ENCODE data around the gene RPTOR.

The RPTOR gene

DNA sequence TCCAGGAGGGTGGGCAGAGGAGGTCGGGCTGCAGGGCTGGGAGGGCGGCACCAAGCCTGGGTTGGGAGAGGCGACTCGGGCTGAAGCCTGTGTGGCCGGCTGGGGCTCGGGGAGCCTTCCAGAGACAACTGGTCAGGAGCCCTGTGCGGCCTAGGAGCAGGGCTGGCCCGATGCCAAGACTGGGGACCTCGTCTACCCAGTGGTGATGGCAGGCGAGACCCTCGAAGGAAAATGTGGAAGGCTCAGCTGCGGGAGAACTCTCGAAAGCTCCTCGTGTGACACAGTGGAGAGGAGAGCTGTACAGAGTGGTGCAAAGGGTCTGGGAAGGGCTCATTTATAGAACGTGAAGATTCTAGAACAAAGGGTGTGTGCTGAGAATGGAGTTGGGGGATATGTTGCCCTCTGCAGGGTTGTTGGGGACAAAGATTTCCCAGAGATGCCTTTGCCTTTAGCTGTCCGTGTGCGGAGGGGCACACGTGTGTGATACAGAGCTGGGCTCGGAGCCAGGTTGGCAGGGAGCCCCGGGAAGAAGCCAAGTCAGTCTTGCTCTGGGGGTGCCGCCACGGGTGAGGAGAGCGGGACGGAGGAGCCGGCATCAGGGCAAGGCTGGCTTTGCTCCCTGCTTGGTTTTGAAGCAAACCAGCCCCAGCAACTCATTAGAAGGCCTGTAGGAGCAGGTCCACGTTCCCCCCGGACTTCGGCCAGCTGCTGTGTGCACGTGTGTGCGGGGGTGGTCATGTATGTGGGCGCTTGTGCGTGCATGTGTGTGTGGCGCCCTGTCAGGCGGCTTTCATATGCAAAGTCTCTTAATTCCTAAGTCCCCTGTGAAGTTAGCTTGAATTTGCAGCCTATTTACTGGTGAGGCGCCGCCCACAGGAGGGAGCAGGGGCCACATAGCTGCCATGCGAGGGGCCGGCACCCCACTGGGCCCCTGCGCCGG is 314.6 kb downstream of the RPTOR start:
- H3K4me1 ChIP-seq (ENCODE audit: control insufficient read depth, insufficient read depth, low read length), result peaks cover 5% of the 10 kb centered on the region
- H3K36me3 ChIP-seq (ENCODE audit: control insufficient read depth, insufficient read depth, low read length), result no peaks in the 10 kb centered on the region
- no peak overlapping the region for H3K9ac ChIP-seq (ENCODE audit: low read length)

DNA sequence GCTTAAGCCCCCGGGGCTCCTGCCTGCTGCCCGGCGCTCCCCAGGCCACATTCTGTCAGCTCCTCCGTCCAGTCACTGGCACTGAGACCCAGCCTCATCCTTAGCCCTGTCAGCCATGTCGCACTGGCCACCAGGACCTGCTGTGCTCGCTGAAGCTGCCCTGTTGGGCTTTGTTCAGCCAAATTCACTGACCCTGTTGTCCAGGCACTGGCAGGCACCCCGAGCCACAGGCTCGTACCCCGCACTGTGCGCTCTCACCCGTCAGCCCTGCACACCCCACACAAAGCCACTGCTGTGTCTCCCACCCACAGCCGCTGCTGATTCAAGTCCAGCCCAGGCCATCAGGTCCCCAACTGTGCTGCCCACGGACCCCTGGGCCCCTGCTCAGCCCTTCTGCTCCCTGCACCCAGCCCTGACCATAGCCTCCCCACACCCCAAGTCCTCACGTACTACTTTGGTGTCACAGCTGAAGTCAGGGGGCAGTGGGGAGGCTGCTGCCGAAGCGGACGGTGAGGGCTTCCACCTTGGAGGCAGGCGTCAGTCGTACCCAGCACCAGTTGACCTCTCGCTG is 315.5 kb downstream of the RPTOR start:
- peaks cover 5% of the 10 kb centered on the region for H3K4me1 ChIP-seq (ENCODE audit: control insufficient read depth, insufficient read depth, low read length)
- H3K36me3 ChIP-seq (ENCODE audit: control insufficient read depth, insufficient read depth, low read length), result no peaks in the 10 kb centered on the region
- H3K27me3 ChIP-seq (ENCODE audit: control insufficient read depth, insufficient read depth, low read length), result no peaks in the 10 kb centered on the region
- no peak overlapping the region for H3K4me3 ChIP-seq (ENCODE audit: low read length)
- no peak overlapping the region for H3K9ac ChIP-seq (ENCODE audit: low read length)
- H3K9me3 ChIP-seq (ENCODE audit: control insufficient read depth, low read length), result no peaks in the 10 kb centered on the region

More for the DNA sequence above, 314.6 kb downstream of the RPTOR start:
- Histone ChIP-seq H3K9me3 (ENCODE audit: control insufficient read depth, low read length) (no peaks in the 10 kb centered on the region), H3K4me3 (ENCODE audit: low read length) (no peak overlapping the region), H3K27me3 (ENCODE audit: control insufficient read depth, insufficient read depth, low read length) (no peaks in the 10 kb centered on the region)

DNA sequence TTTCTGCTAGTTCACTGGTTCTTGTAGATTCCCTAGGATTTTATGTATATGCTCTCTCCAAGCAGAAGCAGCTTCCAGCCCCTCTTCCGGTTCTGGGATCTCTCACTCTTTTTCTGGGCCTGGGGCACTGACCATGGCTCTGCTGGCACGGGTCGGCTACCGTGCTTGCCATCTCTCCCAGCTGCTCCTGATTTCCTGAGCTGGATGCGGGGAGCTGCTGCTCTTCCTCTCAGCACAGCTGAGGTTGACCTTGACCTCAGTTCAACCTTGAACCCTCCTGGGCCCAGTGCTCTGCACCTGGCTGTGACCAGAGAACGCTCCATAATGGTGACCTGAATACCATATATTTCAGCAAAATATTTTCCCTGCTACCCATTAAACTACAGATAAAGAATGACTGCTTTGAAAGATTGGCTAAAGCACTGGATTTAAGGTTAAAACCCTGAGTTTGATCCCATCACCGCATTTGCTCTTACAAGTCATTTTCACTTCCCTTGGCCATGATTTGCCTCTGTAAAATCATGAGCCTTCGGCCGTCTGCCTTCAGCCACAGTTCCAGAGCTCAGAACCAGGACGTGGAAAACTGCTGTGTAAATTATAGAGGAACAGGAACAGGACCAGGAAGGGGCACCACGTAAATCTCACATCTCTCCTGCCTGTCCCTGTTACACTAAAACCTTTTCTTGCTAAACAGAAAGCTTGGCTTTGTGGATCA is 316.2 kb downstream of the RPTOR start:
- Histone ChIP-seq H3K9ac (ENCODE audit: low read length) (no peak overlapping the region), H3K27me3 (ENCODE audit: control insufficient read depth, insufficient read depth, low read length) (no peaks in the 10 kb centered on the region), H3K4me3 (ENCODE audit: low read length) (no peak overlapping the region), H3K9me3 (ENCODE audit: control insufficient read depth, low read length) (no peaks in the 10 kb centered on the region), H3K36me3 (ENCODE audit: control insufficient read depth, insufficient read depth, low read length) (no peaks in the 10 kb centered on the region), H3K4me1 (ENCODE audit: control insufficient read depth, insufficient read depth, low read length) (peaks cover 5% of the 10 kb centered on the region)

DNA sequence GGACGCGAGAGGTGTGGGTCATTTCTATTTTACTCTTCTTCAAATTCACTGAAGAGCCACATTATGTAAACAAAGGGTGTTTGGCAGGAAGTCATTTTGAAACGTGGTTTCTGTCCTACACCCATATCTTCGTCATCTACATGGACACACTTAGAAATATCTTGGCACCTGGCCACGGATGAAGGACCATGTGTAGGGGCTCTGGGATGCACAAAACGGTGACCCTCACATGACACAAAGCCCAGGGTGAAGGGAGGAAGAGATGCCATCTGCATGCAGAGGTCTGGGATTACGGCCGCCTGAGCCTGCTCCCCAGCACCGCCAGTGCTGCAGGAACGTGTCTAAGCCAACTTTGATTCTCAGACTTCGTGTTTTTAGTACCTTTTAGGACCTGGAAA is 316.8 kb downstream of the RPTOR start:
- Histone ChIP-seq H3K9me3 (ENCODE audit: control insufficient read depth, low read length) (no peaks in the 10 kb centered on the region), H3K27me3 (ENCODE audit: control insufficient read depth, insufficient read depth, low read length) (no peaks in the 10 kb centered on the region), H3K4me3 (ENCODE audit: low read length) (no peak overlapping the region), H3K36me3 (ENCODE audit: control insufficient read depth, insufficient read depth, low read length) (no peaks in the 10 kb centered on the region), H3K9ac (ENCODE audit: low read length) (no peak overlapping the region), H3K4me1 (ENCODE audit: control insufficient read depth, insufficient read depth, low read length) (peaks cover 5% of the 10 kb centered on the region)

DNA sequence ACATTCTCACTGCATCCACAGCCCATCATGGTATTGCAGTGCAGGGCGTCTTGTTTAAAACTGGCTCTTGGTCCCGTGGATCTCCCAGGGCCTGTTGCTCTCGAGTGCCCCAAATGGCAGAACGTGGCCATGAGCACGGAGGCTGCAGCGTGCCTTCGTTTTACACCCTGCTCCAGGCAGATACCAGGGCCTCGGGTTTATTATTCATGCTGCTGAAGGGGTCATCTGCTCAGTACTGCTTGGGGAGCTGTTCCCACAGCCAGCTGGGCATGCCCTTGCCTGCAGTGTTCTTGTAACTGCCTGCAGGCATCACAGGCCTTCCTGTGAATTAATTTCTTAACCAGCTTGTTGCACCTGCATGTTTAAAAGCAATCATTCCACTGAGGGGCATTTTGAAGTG is 317.3 kb downstream of the RPTOR start:
- no peak overlapping the region for H3K9ac ChIP-seq (ENCODE audit: low read length)
- no peak overlapping the region for H3K4me3 ChIP-seq (ENCODE audit: low read length)
- H3K4me1 ChIP-seq (ENCODE audit: control insufficient read depth, insufficient read depth, low read length), result peaks cover 5% of the 10 kb centered on the region
- no peaks in the 10 kb centered on the region for H3K27me3 ChIP-seq (ENCODE audit: control insufficient read depth, insufficient read depth, low read length)
- H3K9me3 ChIP-seq (ENCODE audit: control insufficient read depth, low read length), result no peaks in the 10 kb centered on the region
- H3K36me3 ChIP-seq (ENCODE audit: control insufficient read depth, insufficient read depth, low read length), result no peaks in the 10 kb centered on the region

DNA sequence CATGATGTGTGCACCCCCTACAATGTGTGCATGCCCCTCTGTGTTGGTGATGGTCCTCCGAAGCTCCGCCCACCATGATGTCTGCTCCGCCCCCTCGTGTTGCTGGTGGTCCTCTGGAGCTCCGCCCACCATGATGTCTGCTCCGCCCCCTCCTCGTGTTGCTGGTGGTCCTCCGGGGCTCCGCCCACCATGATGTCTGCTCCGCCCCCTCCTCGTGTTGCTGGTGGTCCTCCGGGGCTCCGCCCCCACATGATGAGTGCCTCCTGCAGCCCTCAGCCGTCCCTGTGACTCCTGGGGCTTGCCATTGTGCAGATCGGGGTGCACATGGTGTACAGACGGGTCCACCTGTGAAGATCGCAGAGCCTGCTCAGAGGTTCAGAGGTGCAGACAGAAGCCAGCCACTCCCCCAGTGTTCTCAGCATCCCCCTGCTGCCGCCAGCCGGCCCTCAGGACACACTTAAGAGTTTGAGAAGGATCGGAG is 317.9 kb downstream of the RPTOR start:
- Histone ChIP-seq H3K27me3 (ENCODE audit: control insufficient read depth, insufficient read depth, low read length) (no peaks in the 10 kb centered on the region), H3K36me3 (ENCODE audit: control insufficient read depth, insufficient read depth, low read length) (no peaks in the 10 kb centered on the region), H3K4me3 (ENCODE audit: low read length) (no peak overlapping the region), H3K9me3 (ENCODE audit: control insufficient read depth, low read length) (no peaks in the 10 kb centered on the region), H3K4me1 (ENCODE audit: control insufficient read depth, insufficient read depth, low read length) (peaks cover 5% of the 10 kb centered on the region), H3K9ac (ENCODE audit: low read length) (no peak overlapping the region)

DNA sequence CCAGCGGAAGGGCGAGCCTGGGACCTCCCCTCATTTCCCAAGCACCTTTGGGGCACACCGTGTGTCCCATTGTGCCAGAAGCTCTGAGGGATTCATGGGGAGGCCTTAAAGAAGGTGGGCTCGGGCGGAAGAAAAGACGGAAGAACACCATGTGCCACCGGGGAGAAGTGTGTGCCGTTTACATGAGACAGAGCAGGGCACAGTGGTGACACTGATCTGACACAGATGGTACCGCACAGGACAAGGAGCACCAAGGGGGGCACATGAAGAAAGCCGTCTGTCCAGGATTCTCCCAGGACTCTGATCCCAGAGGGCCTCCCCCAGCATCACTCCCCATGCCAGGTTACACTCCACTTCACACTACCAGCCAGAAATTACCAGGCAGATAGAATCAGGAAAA is 318.3 kb downstream of the RPTOR start:
- H3K36me3 ChIP-seq (ENCODE audit: control insufficient read depth, insufficient read depth, low read length), result no peaks in the 10 kb centered on the region
- H3K4me1 ChIP-seq (ENCODE audit: control insufficient read depth, insufficient read depth, low read length), result peaks cover 5% of the 10 kb centered on the region
- H3K9ac ChIP-seq (ENCODE audit: low read length), result no peak overlapping the region
- H3K27me3 ChIP-seq (ENCODE audit: control insufficient read depth, insufficient read depth, low read length), result no peaks in the 10 kb centered on the region
- no peak overlapping the region for H3K4me3 ChIP-seq (ENCODE audit: low read length)
- H3K9me3 ChIP-seq (ENCODE audit: control insufficient read depth, low read length), result no peaks in the 10 kb centered on the region

DNA sequence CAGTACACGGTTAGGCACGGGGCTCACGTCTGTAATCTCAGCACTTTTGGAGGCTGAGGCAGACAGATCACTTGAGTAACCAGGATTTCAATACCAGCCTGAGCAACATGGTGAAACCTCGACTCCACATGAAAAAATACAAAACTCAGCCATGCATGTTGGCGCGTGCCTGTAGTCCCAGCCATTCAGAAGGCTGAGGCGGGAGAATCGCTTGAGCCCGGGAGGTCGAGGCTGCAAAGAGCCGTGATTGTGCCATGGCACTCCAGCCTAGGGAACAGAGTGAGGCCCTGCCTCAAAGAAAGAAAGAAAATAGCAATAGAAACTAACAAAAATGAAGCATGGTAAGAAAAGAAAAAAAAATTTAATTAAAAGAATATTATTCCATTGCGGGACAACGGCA is 319.0 kb downstream of the RPTOR start:
- Histone ChIP-seq H3K9ac (ENCODE audit: low read length) (no peak overlapping the region), H3K9me3 (ENCODE audit: control insufficient read depth, low read length) (no peaks in the 10 kb centered on the region), H3K4me3 (ENCODE audit: low read length) (no peak overlapping the region), H3K36me3 (ENCODE audit: control insufficient read depth, insufficient read depth, low read length) (no peaks in the 10 kb centered on the region), H3K27me3 (ENCODE audit: control insufficient read depth, insufficient read depth, low read length) (no peaks in the 10 kb centered on the region), H3K4me1 (ENCODE audit: control insufficient read depth, insufficient read depth, low read length) (peaks cover 4% of the 10 kb centered on the region)

DNA sequence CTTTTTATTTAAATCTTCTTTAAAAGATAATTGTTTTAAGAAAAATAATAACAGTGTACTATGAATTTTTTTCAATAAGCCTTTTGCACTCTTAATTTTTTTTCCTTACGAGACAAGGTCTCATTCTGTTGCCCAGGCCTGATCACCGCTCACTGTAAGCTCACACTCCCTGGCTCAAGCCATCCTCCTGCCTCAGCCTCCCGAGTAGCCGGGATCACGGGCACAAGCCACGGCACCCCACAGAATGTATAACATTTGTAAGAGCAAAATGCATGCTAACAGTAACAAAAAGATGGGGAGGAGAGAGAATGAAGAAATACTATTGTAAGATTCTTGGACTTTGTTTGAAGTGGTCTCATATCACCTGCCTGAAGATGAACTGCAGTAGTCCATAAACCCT is 320.1 kb downstream of the RPTOR start:
- H3K9ac ChIP-seq (ENCODE audit: low read length), result no peak overlapping the region
- no peaks in the 10 kb centered on the region for H3K36me3 ChIP-seq (ENCODE audit: control insufficient read depth, insufficient read depth, low read length)
- no peak overlapping the region for H3K4me3 ChIP-seq (ENCODE audit: low read length)
- no peaks in the 10 kb centered on the region for H3K4me1 ChIP-seq (ENCODE audit: control insufficient read depth, insufficient read depth, low read length)
- H3K9me3 ChIP-seq (ENCODE audit: control insufficient read depth, low read length), result no peaks in the 10 kb centered on the region
- H3K27me3 ChIP-seq (ENCODE audit: control insufficient read depth, insufficient read depth, low read length), result no peaks in the 10 kb centered on the region

DNA sequence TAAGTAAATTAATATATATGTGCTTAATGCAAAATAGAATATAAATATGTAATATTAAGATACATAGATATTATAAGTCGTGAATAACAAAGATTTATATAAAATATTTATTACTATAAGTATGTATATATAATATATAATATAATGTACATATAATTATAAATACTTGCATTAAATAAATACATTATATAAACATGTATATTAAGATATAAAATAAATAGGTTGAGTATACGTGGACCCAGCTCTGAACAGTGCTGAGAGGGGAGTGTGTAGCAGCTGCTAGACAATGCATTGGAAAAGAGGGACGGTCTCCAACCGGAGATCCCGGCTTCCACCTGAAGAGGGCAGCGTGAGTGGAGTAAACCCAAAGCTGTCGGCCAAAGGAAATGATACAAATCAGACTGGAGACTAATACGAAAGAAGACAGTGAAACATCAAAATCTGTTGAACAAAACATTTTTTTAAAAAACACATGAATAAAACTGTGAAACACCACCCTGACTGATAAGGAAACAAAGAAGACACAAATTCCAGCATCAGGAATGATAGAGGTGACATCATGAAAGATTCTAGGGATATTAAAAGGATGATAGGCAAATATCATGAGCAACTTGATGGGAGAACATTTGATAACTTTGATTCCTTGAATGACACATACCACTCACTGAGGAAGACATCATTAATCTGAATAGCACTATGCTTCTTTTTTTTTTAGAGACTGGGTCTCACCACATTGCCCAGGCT is 321.6 kb downstream of the RPTOR start:
- Histone ChIP-seq H3K36me3 (ENCODE audit: control insufficient read depth, insufficient read depth, low read length) (no peaks in the 10 kb centered on the region), H3K9ac (ENCODE audit: low read length) (no peak overlapping the region), H3K9me3 (ENCODE audit: control insufficient read depth, low read length) (no peaks in the 10 kb centered on the region)

DNA sequence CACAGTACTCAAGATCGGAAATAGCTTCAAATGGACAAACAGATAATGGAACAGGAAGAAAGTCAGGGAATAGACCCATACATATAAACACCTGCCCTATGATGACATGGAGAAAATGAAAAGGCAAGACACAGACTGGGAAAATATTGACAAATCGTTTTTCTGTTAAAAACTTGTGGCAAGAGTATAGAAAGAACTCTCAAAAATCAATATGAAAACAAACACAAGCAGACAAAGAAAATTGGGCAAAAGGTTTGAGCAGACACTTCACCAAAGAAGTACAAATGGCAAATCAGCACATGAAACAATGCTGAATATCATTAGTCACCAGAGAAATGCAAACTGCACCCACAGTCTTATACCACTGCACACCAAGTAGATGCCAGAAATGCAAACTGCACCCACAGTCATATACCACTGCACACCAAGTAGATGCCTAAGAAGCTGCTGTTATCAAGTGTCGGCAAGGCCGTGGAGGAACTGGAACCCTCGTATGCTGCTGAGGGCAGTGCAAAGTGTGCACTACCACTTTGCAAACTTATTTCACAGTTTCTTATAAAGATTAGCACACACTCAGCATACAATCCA is 323.5 kb downstream of the RPTOR start:
- no peaks in the 10 kb centered on the region for H3K9me3 ChIP-seq (ENCODE audit: control insufficient read depth, low read length)
- H3K36me3 ChIP-seq (ENCODE audit: control insufficient read depth, insufficient read depth, low read length), result no peaks in the 10 kb centered on the region
- H3K4me3 ChIP-seq (ENCODE audit: low read length), result no peak overlapping the region
- no peaks in the 10 kb centered on the region for H3K4me1 ChIP-seq (ENCODE audit: control insufficient read depth, insufficient read depth, low read length)
- no peak overlapping the region for H3K9ac ChIP-seq (ENCODE audit: low read length)
- H3K27me3 ChIP-seq (ENCODE audit: control insufficient read depth, insufficient read depth, low read length), result no peaks in the 10 kb centered on the region

More for the DNA sequence above, 321.6 kb downstream of the RPTOR start:
- no peaks in the 10 kb centered on the region for H3K27me3 ChIP-seq (ENCODE audit: control insufficient read depth, insufficient read depth, low read length)
- no peak overlapping the region for H3K4me3 ChIP-seq (ENCODE audit: low read length)
- H3K4me1 ChIP-seq (ENCODE audit: control insufficient read depth, insufficient read depth, low read length), result no peaks in the 10 kb centered on the region
